COR-L47 (cell line): ENCODE measurements around the gene PER1.

Experiments used
- DNase-seq: peaks from one replicate; lab custom pipeline; 2025; lab: John Stamatoyannopoulos, UW

PER1 gene

GRCh38 chr17:8096541-8096940 is 55.7 kb downstream of the PER1 start:
- no peak for DNase-seq

- DNase-seq, result no peak
Observed at GRCh38 chr17:8095361-8095760, 56.8 kb downstream of the PER1 start.

- DNase-seq, result no peak
Observed at GRCh38 chr17:8091033-8091687, 61.0 kb downstream of the PER1 start.
